Smooth muscle cell (in vitro differentiated cells): Measurements from ENCODE around the gene BTNL8. TPM values are rescaled to one million over a fixed set of nuclear protein-coding genes. Genes with fewer than 3 reads are reported as not detected.

Experiments used
- DNase-seq: peaks from one replicate; lab custom pipeline; 2025; ENCODE audit not compliant: unreplicated experiment; lab: John Stamatoyannopoulos, UW
- H2AFZ ChIP-seq: fragments of 200-600 bp; sonication (generic); 2 replicates; pipeline ENCODE4 v1.6.0; 2016; ENCODE audit warnings: antibody characterized with exemption, low read depth, mild to moderate bottlenecking
- H3F3A ChIP-seq: fragments of 200-600 bp; sonication (generic); 2 replicates; pipeline ENCODE4 v1.6.0; 2017; ENCODE audit warnings: antibody characterized with exemption, low read depth
- H3K27ac ChIP-seq: fragments of 200-600 bp; sonication (generic); 2 replicates; pipeline ENCODE4 v1.5.1; 2016; ENCODE audit warnings: low read depth, mild to moderate bottlenecking
- H3K27me3 ChIP-seq: fragments of 200-600 bp; sonication (generic); 2 replicates; pipeline ENCODE4 v1.6.1; 2016; ENCODE audit warnings: low read depth, mild to moderate bottlenecking
- H3K36me3 ChIP-seq: fragments of 200-600 bp; sonication (generic); 2 replicates; pipeline ENCODE4 v1.5.1; 2016; ENCODE audit warnings: low read depth
- H3K4me1 ChIP-seq: fragments of 200-600 bp; sonication (generic); 2 replicates; pipeline ENCODE4 v1.5.1; 2016; ENCODE audit warnings: low read depth
- H3K4me2 ChIP-seq: fragments of 200-600 bp; sonication (generic); 2 replicates; pipeline ENCODE4 v1.6.0; 2016; ENCODE audit warnings: mild to moderate bottlenecking
- H3K4me3 ChIP-seq: fragments of 200-600 bp; sonication (generic); 2 replicates; pipeline ENCODE4 v1.5.1; 2016; ENCODE audit warnings: mild to moderate bottlenecking
- H3K79me2 ChIP-seq: fragments of 200-600 bp; sonication (generic); 2 replicates; pipeline ENCODE4 v1.6.0; 2016; ENCODE audit warnings: low read depth, mild to moderate bottlenecking
- H3K9ac ChIP-seq: fragments of 200-600 bp; sonication (generic); 2 replicates; pipeline ENCODE4 v1.6.0; 2016; ENCODE audit warnings: low read depth
- H3K9me3 ChIP-seq: fragments of 200-600 bp; sonication (generic); replicated peaks from 2 replicates; pipeline ENCODE4 v1.5.1; 2016; ENCODE audit warnings: low read depth
- H4K20me1 ChIP-seq: fragments of 200-600 bp; sonication (generic); 2 replicates; pipeline ENCODE4 v1.6.0; 2016; ENCODE audit warnings: low read depth
- WGBS: methylation state at CpG from one replicate; pipeline ENCODE4 v1.1.7; 2016; ENCODE audit warnings: low lambda C conversion rate; 5-methylcytosine and 5-hydroxymethylcytosine counted together
- polyA plus RNA-seq: library from polyadenylated mRNA; unstranded; fragments of >200 nt; fragmentation: Nextera tagmentation; extraction: Ambion mirVana; gene quantifications from 2 replicates; pipeline ENCODE4 v1.2.1, GENCODE V29; 2016
- total RNA-seq: library from RNA; depleted of rRNA; stranded (reverse); fragments of >200 nt; gene quantifications from 2 replicates; pipeline ENCODE4 v1.2.3, GENCODE V29; 2014
- TF ChIP-seq, protein P1 (sequence below): fragments of 200-600 bp; sonication (generic); IDR thresholded peaks from 2 replicates; pipeline ENCODE4 v1.5.1; 2017; ENCODE audit warnings: borderline replicate concordance, mild to moderate bottlenecking, antibody characterized with exemption; ENCODE audit not compliant: insufficient read depth, poor library complexity, severe bottlenecking

Gene BTNL8
- total and polyA plus RNA-seq, 2 experiments from 2014 or later = not detected

GRCh38 chr5:180977852-180978251 lies 78.9 kb downstream of the BTNL8 start:
- H3K4me1 ChIP-seq = no peaks in the 10 kb centered on the region
- H3K4me2 ChIP-seq = no peak overlapping the region
- TF ChIP-seq, protein P1, sequence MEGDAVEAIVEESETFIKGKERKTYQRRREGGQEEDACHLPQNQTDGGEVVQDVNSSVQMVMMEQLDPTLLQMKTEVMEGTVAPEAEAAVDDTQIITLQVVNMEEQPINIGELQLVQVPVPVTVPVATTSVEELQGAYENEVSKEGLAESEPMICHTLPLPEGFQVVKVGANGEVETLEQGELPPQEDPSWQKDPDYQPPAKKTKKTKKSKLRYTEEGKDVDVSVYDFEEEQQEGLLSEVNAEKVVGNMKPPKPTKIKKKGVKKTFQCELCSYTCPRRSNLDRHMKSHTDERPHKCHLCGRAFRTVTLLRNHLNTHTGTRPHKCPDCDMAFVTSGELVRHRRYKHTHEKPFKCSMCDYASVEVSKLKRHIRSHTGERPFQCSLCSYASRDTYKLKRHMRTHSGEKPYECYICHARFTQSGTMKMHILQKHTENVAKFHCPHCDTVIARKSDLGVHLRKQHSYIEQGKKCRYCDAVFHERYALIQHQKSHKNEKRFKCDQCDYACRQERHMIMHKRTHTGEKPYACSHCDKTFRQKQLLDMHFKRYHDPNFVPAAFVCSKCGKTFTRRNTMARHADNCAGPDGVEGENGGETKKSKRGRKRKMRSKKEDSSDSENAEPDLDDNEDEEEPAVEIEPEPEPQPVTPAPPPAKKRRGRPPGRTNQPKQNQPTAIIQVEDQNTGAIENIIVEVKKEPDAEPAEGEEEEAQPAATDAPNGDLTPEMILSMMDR = no peak
- no peaks in the 10 kb centered on the region for H3K36me3 ChIP-seq
- H3K9me3 ChIP-seq = no peaks in the 10 kb centered on the region
- H3K79me2 ChIP-seq = no peaks in the 10 kb centered on the region
- no peak overlapping the region for H3K4me3 ChIP-seq
- no peaks in the 10 kb centered on the region for H3K27me3 ChIP-seq
- no peaks in the 10 kb centered on the region for H3F3A ChIP-seq
- WGBS = 88% methylated on average over 1 of the region's 1 CpG
- no peaks in the 10 kb centered on the region for H4K20me1 ChIP-seq
- H3K27ac ChIP-seq = no peak overlapping the region
- no peak for DNase-seq
- no peak overlapping the region for H2AFZ ChIP-seq
- H3K9ac ChIP-seq = no peak overlapping the region

- Histone ChIP-seq H3K9me3 (no peaks in the 10 kb centered on the region), H2AFZ (no peak overlapping the region), H4K20me1 (no peaks in the 10 kb centered on the region), H3K27me3 (no peaks in the 10 kb centered on the region), H3K4me1 (no peaks in the 10 kb centered on the region), H3K4me3 (no peak overlapping the region), H3K9ac (no peak overlapping the region), H3K27ac (no peak overlapping the region), H3K4me2 (no peak overlapping the region), H3K36me3 (no peaks in the 10 kb centered on the region), H3K79me2 (no peaks in the 10 kb centered on the region), H3F3A (no peaks in the 10 kb centered on the region)
- WGBS = 73% methylated on average over 6 of the region's 23 CpGs
- TF ChIP-seq, protein P1 = no peak
- no peak for DNase-seq
Measured at GRCh38 chr5:180982008-180982741, 83.2 kb downstream of the BTNL8 start.

- no peak overlapping the region for H3K9ac ChIP-seq
- 75% methylated on average over 2 of the region's 2 CpGs for WGBS
- no peaks in the 10 kb centered on the region for H3K79me2 ChIP-seq
- H3K27ac ChIP-seq = no peak overlapping the region
- no peaks in the 10 kb centered on the region for H4K20me1 ChIP-seq
- TF ChIP-seq, protein P1 = no peak
- no peak overlapping the region for H3K4me2 ChIP-seq
- no peaks in the 10 kb centered on the region for H3F3A ChIP-seq
- no peaks in the 10 kb centered on the region for H3K27me3 ChIP-seq
- no peaks in the 10 kb centered on the region for H3K4me1 ChIP-seq
- no peak overlapping the region for H3K4me3 ChIP-seq
- no peaks in the 10 kb centered on the region for H3K9me3 ChIP-seq
- no peak for DNase-seq
- no peaks in the 10 kb centered on the region for H3K36me3 ChIP-seq
- no peak overlapping the region for H2AFZ ChIP-seq
Measured at GRCh38 chr5:180988016-180988415, 89.1 kb downstream of the BTNL8 start.

DNA sequence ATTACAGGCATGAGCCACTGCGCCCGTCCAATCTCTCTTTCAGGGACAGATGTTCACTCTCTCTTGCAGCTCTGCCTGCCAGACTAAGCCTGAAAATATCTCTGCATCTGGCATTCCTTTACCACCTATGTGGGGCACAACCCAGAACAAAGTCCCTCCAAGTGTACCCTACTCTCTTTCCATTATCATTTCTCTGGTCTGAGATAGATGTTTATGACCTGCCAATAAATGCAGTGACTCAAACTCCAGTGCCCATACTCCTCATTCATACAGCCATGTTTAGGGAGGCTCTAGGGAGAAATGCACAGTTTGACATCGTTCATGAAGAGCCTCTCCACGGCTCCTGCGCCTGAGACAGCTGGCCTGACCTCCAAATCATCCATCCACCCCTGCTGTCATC lies 89.6 kb downstream of the BTNL8 start, which contains the start of gene BTNL3:
Gene BTNL3, plus strand, starts transcription at position 255 of the 400 bp plus-strand sequence. CDS start 183 bp downstream, outside the sequence.
- Histone ChIP-seq H3K4me2 (no peak within 1 kb of the TSS), H3K9ac (no peak within 1 kb of the TSS), H3K4me3 (no peak within 1 kb of the TSS), H2AFZ (no peak within 1 kb of the TSS), H3K79me2 (no peaks in the 10 kb centered on the region), H3K27me3 (no peaks in the 10 kb centered on the region), H3K27ac (no peak within 1 kb of the TSS), H3K9me3 (no peaks in the 10 kb centered on the region), H3K36me3 (no peaks in the 10 kb centered on the region), H3F3A (no peaks in the 10 kb centered on the region), H3K4me1 (no peaks in the 10 kb centered on the region), H4K20me1 (no peaks in the 10 kb centered on the region)
- TF ChIP-seq, protein P1 = no peak
- no peak for DNase-seq
- WGBS = 96% methylated on average over 3 of the region's 5 CpGs
